GM13977 (cell line): ENCODE measurements around the gene ATP13A3.

Source experiments
- DNase-seq: peaks from one replicate; pipeline ENCODE4 v3.0.0; 2012; ENCODE audit warnings: low spot score
- in situ Hi-C: fragments of 300-500 bp; cut with MboI; formaldehyde crosslinking; loops from one replicate; pipeline ENCODE4 v1.12.0; 2022; ENCODE audit warnings: low sequenced_read_pairs, low pct_unique_long_range_greater_than_20kb, mixed read lengths, inconsistent platforms; ENCODE audit not compliant: unreplicated experiment
- TF ChIP-seq, protein P1 (sequence below): IDR thresholded peaks from 2 replicates; pipeline ENCODE4 v1.5.1; 2012; ENCODE audit warnings: mild to moderate bottlenecking, control low read depth; ENCODE audit not compliant: insufficient read depth; ENCODE audit errors: extremely low read depth, missing control alignments

The ATP13A3 gene

DNA sequence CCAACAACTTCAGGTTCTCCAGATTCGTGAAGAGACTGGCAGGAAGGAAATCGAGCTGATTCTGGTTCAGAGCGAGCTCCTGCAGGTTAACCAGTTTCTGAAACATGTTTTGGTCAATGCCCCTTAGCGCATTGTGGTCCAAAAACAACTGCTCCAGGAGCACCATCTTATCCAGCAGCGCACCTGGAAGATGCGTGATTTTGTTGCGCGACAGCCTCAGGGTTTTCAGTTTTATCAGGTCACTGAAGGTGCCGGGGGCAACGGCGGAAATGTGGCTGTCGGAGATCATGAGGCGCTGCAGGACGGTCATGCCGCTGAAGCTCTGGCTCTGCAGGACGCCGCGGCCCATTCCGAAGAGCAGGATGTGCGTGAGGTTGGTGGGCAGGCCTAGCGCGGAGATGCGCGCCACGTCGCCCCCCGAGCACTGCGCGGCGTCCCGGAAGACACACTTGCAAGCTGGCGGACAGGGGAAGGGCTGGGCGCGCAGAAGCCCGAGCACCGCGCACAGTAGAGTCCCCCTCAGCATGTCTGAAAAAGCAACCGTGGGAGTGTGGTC, 89.0 kb downstream of the ATP13A3 start:
- in situ Hi-C loops: no loop called here
- no peak for DNase-seq

DNA sequence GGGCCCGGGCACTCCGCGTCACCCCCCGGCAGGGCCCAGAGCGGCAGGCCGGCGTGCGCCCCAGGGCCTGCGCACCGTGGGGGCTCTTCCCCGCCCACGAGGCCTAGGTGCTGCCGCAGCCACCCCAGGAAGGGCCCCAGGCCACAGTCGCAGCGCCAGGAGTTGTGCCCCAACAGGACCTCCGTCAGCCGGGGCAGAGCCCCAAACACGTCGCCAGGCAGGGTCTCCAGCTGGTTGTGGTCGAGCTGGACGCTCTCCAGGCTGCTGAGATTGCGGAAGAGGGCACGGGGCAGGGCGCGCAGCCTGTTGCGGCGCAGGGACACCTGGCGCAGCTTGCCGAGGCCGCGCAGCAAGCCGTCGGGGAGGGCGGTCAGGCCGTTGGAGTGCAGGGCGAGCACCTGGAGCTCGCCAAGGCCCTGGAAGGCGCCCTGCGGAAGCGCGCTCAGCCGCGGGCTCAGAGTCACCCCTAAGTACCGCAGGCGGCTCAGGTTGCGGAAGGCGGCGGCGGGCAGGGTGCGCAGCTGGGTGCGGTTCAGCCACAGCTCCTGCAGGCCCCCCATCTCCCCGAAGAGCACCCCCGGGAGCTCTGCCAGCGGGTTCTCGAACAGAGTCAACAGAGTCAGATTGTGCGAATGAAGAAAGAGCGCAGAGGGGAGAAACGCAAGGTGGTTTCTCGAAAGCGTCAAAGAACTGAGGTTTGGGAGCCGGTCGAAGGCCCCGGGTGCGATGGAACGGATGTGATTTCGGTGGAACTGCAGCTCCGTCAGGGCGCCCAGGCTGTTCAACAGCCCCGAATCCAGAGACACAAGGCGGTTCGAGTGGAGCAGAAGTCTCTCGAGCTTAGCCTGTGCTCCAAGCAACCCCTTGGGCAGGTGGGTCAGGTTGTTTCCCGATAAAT, 89.7 kb downstream of the ATP13A3 start:
- in situ Hi-C loops: no loop called here
- TF ChIP-seq, protein P1, sequence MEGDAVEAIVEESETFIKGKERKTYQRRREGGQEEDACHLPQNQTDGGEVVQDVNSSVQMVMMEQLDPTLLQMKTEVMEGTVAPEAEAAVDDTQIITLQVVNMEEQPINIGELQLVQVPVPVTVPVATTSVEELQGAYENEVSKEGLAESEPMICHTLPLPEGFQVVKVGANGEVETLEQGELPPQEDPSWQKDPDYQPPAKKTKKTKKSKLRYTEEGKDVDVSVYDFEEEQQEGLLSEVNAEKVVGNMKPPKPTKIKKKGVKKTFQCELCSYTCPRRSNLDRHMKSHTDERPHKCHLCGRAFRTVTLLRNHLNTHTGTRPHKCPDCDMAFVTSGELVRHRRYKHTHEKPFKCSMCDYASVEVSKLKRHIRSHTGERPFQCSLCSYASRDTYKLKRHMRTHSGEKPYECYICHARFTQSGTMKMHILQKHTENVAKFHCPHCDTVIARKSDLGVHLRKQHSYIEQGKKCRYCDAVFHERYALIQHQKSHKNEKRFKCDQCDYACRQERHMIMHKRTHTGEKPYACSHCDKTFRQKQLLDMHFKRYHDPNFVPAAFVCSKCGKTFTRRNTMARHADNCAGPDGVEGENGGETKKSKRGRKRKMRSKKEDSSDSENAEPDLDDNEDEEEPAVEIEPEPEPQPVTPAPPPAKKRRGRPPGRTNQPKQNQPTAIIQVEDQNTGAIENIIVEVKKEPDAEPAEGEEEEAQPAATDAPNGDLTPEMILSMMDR: no peak
- DNase-seq: peak; percentile 59

More for the DNA sequence above, 89.0 kb downstream of the ATP13A3 start:
- TF ChIP-seq, protein P1: no peak

DNA sequence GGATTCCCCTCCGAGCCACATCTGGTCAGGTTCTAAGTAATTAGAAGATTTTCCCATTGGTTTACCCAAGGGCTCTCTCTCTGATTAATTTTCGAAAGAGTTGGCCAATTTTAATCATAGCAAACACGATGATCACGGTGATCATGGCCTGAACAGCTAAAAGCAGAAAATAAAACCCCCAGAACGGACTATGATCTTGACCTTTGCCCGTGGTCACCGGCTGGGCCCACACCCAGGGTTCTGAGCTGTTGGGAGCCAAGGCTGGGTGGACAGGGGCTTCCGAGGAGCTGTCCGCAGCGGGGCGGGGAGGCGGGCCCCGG, 90.3 kb downstream of the ATP13A3 start:
- in situ Hi-C loops: no loop called here
- DNase-seq: no peak
- TF ChIP-seq, protein P1: no peak

DNA sequence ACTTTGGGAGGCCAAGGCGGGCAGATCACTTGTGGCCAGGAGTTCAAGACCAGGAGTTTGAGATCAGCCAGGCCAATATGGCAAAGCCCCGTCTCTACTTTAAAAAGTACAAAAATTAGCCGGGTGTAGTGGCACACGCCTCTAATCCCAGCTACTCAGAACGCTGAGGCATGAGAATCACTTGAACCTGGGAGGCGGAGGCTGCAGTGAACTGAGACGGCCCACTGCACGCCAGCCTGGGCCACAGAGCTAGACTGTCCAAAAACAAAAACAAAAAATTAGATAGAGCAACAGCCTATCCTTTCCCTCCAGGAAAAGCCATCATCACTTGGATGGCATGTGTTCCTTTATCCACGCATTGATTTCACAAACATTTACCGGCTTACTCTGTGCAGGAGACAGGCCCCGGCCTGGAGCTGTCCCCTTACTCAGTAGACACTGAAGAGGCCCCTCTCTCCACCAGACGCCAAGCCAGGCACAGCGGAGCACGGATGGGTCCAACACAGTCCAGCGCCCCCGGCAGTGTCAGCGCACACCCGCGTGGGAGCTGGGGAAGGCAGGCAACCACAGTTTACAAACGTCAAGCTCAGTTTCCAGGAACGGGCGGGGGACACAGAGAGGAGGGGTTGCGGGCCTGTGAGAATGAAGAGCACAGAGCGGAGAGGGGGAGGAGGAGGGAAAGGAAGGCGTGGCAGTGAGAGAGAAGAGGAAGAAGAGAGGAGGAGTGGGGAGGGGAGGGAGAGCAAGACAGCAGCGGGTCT, 90.8 kb downstream of the ATP13A3 start:
- TF ChIP-seq, protein P1: no peak
- in situ Hi-C loops: no loop called here
- no peak for DNase-seq

DNA sequence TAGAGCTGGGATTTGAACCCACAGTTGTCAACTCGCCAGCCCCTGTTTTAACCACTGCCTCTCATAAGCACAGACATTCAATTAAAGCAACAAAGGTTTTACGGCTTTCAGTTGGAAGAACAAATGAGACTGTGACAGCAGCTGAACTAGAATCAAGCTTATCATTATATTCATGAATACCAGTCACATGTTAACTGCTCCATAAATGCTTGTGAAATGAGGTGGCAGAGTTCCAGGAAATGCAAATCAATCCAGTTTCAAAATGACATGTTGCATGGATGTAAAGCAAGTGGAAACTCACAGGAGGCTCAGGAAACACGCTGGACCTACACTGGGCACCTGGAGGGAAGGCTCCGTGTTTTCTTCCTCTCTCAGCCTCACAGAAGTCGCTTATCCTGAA, 91.6 kb downstream of the ATP13A3 start:
- in situ Hi-C loops: no loop called here
- TF ChIP-seq, protein P1: no peak
- DNase-seq: no peak

DNA sequence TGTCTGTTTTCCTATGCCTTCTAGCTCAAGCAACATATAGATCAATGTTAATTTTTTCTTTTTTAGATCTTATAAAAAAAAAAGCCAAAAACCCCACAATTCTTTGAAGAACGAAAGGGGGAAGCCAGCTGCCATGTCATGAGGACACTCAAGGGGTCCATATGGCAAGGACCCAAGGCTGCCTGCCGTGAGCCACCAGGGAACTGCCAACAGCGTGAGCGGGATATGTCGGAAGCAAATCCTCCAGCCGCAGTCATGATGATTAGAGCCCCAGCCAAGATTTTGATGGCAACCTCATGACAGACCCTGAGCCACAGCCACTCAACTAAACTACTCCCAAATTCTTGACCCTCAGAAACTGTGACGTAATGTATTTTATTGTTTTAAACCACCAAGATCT, 94.2 kb downstream of the ATP13A3 start:
- TF ChIP-seq, protein P1: no peak
- in situ Hi-C loops: no loop called here
- DNase-seq: no peak
